Body of pancreas (tissue), 4 donors: ENCODE data around the gene ANKAR. TPM values are rescaled to one million over a fixed set of nuclear protein-coding genes. Genes with fewer than 3 reads are reported as not detected.

Experiments
- ATAC-seq: fragments of 150-250 bp; one replicate; pipeline ENCODE4 v1.9.1; 2016
- DNase-seq, 4 donors: peaks; one replicate each; pipeline ENCODE4 v3.0.0-alpha.2; 2019
- H3K27ac ChIP-seq, 4 donors: fragments of 200-600 bp; sonication (generic); 1 replicate in 3 of 4; 2 replicates in 1 of 4; pipeline versions ENCODE4 v1.5.1 to v1.6.1; 2016 to 2019; ENCODE audit warnings: mild to moderate bottlenecking in 1 of 4, mixed read lengths in 1 of 4, moderate library complexity in 1 of 4
- H3K27me3 ChIP-seq, 2 donors: fragments of 200-600 bp; sonication (generic); one replicate each; pipeline ENCODE4 v1.6.0; 2016; ENCODE audit warnings: mild to moderate bottlenecking in 1 of 2
- H3K36me3 ChIP-seq, 2 donors: fragments of 200-600 bp; sonication (generic); replicated peaks in 1 of 2; 2 replicates each; pipeline ENCODE4 v1.5.1; 2016; ENCODE audit warnings: low read depth in 2 of 2; ENCODE audit not compliant: insufficient read depth in 1 of 2
- H3K4me1 ChIP-seq: fragments of 200-600 bp; sonication (generic); one replicate; pipeline ENCODE4 v1.6.0; 2016
- H3K4me3 ChIP-seq, 2 donors: fragments of 200-600 bp; sonication (generic); 1 replicate in 1 of 2; 2 replicates in 1 of 2; pipeline ENCODE4 v1.5.1; 2016 to 2019
- H3K9me3 ChIP-seq, 3 donors: fragments of 200-600 bp; sonication (generic); 1 replicate in 2 of 3; 2 replicates in 1 of 3; pipeline ENCODE4 v1.5.1; 2016
- CTCF ChIP-seq, 7 experiments: fragments of 450-650 bp in 4 of 7; fragments of 200-600 bp in 3 of 7; sonication (generic) in 3 of 7; IDR thresholded peaks; one replicate each; pipeline ENCODE4 v1.5.1; 2016 to 2019; ENCODE audit warnings: antibody characterized with exemption in 7 of 7
- POLR2A ChIP-seq, 3 donors: fragments of 450-650 bp; IDR thresholded peaks; one replicate each; pipeline ENCODE4 v1.6.1; 2016; ENCODE audit warnings: antibody characterized with exemption in 3 of 3, mild to moderate bottlenecking in 2 of 3
- WGBS, 2 donors: methylation state at CpG; one replicate each; pipeline ENCODE4 v1.1.5; 2017; 5-methylcytosine and 5-hydroxymethylcytosine counted together
- intact Hi-C: fragments of 100-400 bp; cut with DNase I; formaldehyde crosslinking; loops from one replicate; pipeline ENCODE4 v1.15.1; 2023
- total RNA-seq, 2 donors: library from RNA; depleted of rRNA; stranded (reverse); fragments of >200 nt; gene quantifications; one replicate each; pipeline ENCODE4 v1.1.0, GENCODE V29; 2016

ANKAR gene
- total RNA-seq, 2 donors from 2014 or later = 10.9 to 14.3 TPM

GRCh38 chr2:189676471-189676870 is 2.0 kb downstream of the ANKAR start:
- 84 to 90% methylated on average over 4 of the region's 4 CpGs for WGBS, 2 donors
- no peaks in the 10 kb centered on the region for H3K27me3 ChIP-seq
- H3K9me3 ChIP-seq = no peaks in the 10 kb centered on the region
- TF ChIP-seq CTCF (IDR thresholded peaks at IDR 0.05) = no peak
- TF ChIP-seq POLR2A (IDR thresholded peaks at IDR 0.05) = no peak
- intact Hi-C loops = no loop called here
- no peak overlapping the region for H3K27ac ChIP-seq
- H3K36me3 ChIP-seq = no peaks in the 10 kb centered on the region
- DNase-seq (no peak), ATAC-seq (no peak)
- no peak overlapping the region for H3K4me3 ChIP-seq
- H3K4me1 ChIP-seq = peaks cover 19% of the 10 kb centered on the region

GRCh38 chr2:189679226-189679625 is 4.8 kb downstream of the ANKAR start:
- H3K9me3 ChIP-seq = no peaks in the 10 kb centered on the region
- no peak for ATAC-seq
- DNase-seq = no peak
- peaks cover 10% of the 10 kb centered on the region for H3K4me1 ChIP-seq
- H3K27me3 ChIP-seq = no peaks in the 10 kb centered on the region
- no peak overlapping the region for H3K4me3 ChIP-seq
- no peaks in the 10 kb centered on the region for H3K36me3 ChIP-seq
- intact Hi-C loops = no loop called here
- H3K27ac ChIP-seq = no peak overlapping the region
- no peak for TF ChIP-seq POLR2A (IDR thresholded peaks at IDR 0.05)
- no peak for TF ChIP-seq CTCF (IDR thresholded peaks at IDR 0.05)

GRCh38 chr2:189681203-189681602 is 6.7 kb downstream of the ANKAR start:
- ATAC-seq = no peak
- no peaks in the 10 kb centered on the region for H3K27me3 ChIP-seq
- no peak for DNase-seq
- no peak overlapping the region for H3K27ac ChIP-seq
- H3K4me1 ChIP-seq = no peaks in the 10 kb centered on the region
- H3K4me3 ChIP-seq = no peak overlapping the region
- TF ChIP-seq CTCF (IDR thresholded peaks at IDR 0.05) (no peak), POLR2A (IDR thresholded peaks at IDR 0.05) (no peak)
- WGBS, 2 donors = 69 to 73% methylated on average over 1 of the region's 1 CpG
- H3K36me3 ChIP-seq = no peaks in the 10 kb centered on the region
- H3K9me3 ChIP-seq = no peaks in the 10 kb centered on the region
- intact Hi-C loops = no loop called here

- no peaks in the 10 kb centered on the region for H3K4me1 ChIP-seq
- H3K9me3 ChIP-seq = no peaks in the 10 kb centered on the region
- TF ChIP-seq CTCF (IDR thresholded peaks at IDR 0.05) (no peak), POLR2A (IDR thresholded peaks at IDR 0.05) (no peak)
- DNase-seq = no peak
- no peaks in the 10 kb centered on the region for H3K27me3 ChIP-seq
- H3K36me3 ChIP-seq = no peaks in the 10 kb centered on the region
- intact Hi-C loops = no loop called here
- no peak for ATAC-seq
- no peak overlapping the region for H3K27ac ChIP-seq
- no peak overlapping the region for H3K4me3 ChIP-seq
Measured at GRCh38 chr2:189681903-189682302, 7.4 kb downstream of the ANKAR start.

- H3K4me1 ChIP-seq = no peaks in the 10 kb centered on the region
- ATAC-seq (no peak), DNase-seq (no peak)
- H3K36me3 ChIP-seq = no peaks in the 10 kb centered on the region
- 25 to 38% methylated on average over 1 of the region's 1 CpG for WGBS, 2 donors
- no peak overlapping the region for H3K27ac ChIP-seq
- H3K27me3 ChIP-seq = no peaks in the 10 kb centered on the region
- H3K9me3 ChIP-seq = no peaks in the 10 kb centered on the region
- H3K4me3 ChIP-seq = no peak overlapping the region
- intact Hi-C loops = no loop called here
- TF ChIP-seq CTCF (IDR thresholded peaks at IDR 0.05) (no peak), POLR2A (IDR thresholded peaks at IDR 0.05) (no peak)
Measured at GRCh38 chr2:189683348-189683747, 8.9 kb downstream of the ANKAR start.
